ENCODE data around the gene TEX44. TPM values are rescaled to one million over a fixed set of nuclear protein-coding genes. Genes with fewer than 3 reads are reported as not detected.

TEX44 gene
- total and polyA plus RNA-seq, 11 donors = not detected

DNA sequence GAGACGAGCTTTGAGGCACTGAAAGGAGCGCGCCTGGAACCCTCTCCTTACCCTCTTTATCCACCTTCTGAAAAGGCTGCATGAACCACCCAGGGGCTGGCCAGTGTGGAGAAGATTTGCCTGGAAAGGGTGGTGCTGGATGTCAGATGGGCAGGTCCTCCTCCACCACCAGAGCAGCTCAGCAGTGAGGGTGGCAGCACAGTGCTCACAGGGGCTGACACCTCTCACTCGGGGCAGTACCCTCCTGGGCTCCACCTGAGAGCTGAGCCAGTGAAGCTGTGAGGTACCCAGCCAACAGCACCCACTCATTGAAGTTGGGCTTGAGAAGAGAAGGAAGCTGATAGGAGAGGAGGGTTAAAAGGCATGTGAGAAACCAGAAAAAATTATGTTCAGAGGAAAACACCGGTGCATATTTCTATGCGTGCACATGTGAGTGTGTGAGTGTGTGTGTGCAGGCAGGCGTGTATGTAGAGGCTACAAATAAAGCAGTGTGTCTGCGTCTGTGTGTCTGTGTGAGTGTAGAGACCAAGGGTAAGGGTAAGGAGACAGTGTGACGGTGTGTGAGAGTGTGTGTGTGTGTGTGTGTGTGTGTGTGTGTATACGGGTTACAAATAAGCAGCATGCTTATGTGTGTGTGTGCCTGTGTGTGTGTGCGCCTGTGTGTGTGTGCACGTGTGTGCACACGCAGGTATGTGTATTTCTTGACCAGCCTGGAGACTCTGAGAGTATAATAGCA lies 40.7 kb downstream of the TEX44 start:
- Histone ChIP-seq H3K4me1 (peaks cover 0 to 7% (median under 1%) of the 10 kb centered on the region in 12 donors), H3K9me3 (no peaks in the 10 kb centered on the region), H3K36me3 (no peaks in the 10 kb centered on the region), H3K27me3 (no peaks in the 10 kb centered on the region), H3K4me3 (no peak overlapping the region), H3K27ac (peak overlapping the region in 2 of 12 donors; percentile 42 to 48)
- 88 to 91% (median 90%) methylated on average over 13 of the region's 13 CpGs for WGBS, 4 donors
- intact Hi-C loops (cut with DNase I) = no loop called here
- TF ChIP-seq CTCF (IDR thresholded peaks at IDR 0.05) (no peak), POLR2A (IDR thresholded peaks at IDR 0.05) (no peak)
- ATAC-seq (peak in 1 of 4 donors; percentile 21), DNase-seq (no peak)

DNA sequence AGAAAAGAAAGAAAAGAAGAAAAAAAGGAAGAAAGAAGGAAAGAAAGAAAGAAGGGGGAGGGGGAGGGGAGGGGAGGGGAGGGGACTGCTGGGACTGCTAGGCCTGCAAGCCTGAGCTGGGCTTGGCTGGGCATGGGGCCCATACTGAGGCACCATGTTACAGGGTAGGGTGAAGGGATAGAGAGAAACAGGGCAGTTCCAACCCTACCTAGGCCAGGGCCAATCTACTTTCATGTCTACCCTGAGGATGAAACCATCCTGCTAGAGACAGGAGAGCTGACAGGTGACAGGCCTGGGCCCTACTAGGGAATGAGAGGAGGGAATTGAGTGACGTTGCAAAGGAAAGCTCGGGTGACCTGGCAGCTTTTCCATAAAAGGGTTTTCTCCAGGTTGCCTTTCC lies 41.7 kb downstream of the TEX44 start:
- H3K4me3 ChIP-seq = no peak overlapping the region
- intact Hi-C loops (cut with DNase I) = no loop called here

GRCh38 chr2:231634951-231635875 lies 42.5 kb downstream of the TEX44 start:
- H3K4me3 ChIP-seq = no peak overlapping the region
- H3K36me3 ChIP-seq = no peaks in the 10 kb centered on the region
- peak overlapping the region in 2 of 12 donors; percentile 7 to 8 for H3K27ac ChIP-seq
- no peak for DNase-seq
- TF ChIP-seq CTCF (IDR thresholded peaks at IDR 0.05) (no peak), POLR2A (IDR thresholded peaks at IDR 0.05) (no peak)
- no peaks in the 10 kb centered on the region for H3K9me3 ChIP-seq
- WGBS, 4 donors = 61 to 87% (median 84%) methylated on average over 8 of the region's 8 CpGs
- H3K27me3 ChIP-seq = no peaks in the 10 kb centered on the region
- no peak for ATAC-seq
- peaks cover 0 to 11% (median 4%) of the 10 kb centered on the region in 12 donors for H3K4me1 ChIP-seq
- intact Hi-C loops (cut with DNase I) = no loop called here

More for the DNA sequence above, 41.7 kb downstream of the TEX44 start:
- H3K36me3 ChIP-seq = no peaks in the 10 kb centered on the region
- TF ChIP-seq CTCF (IDR thresholded peaks at IDR 0.05) = no peak
- no peak for TF ChIP-seq POLR2A (IDR thresholded peaks at IDR 0.05)
- no peaks in the 10 kb centered on the region for H3K27me3 ChIP-seq
- H3K27ac ChIP-seq = peak overlapping the region in 1 of 12 donors; percentile 8
- ATAC-seq = no peak
- H3K4me1 ChIP-seq = peaks cover 0 to 4% (median 0%) of the 10 kb centered on the region in 12 donors
- no peak for DNase-seq
- 88 to 95% (median 93%) methylated on average over 2 of the region's 2 CpGs for WGBS, 4 donors
- H3K9me3 ChIP-seq = no peaks in the 10 kb centered on the region

GRCh38 chr2:231640241-231640640 lies 47.6 kb downstream of the TEX44 start:
- DNase-seq = no peak
- H3K36me3 ChIP-seq = no peaks in the 10 kb centered on the region
- peaks cover 9 to 54% (median 47%) of the 10 kb centered on the region in 12 donors for H3K4me1 ChIP-seq
- peak overlapping the region; percentile 83 to 99 (median 92) for H3K27ac ChIP-seq
- intact Hi-C loops (cut with DNase I) = loop anchor here in 1 of 10 donors (1.0 kb wide), 1 partner anchor 26 kb away; no protein-coding TSS in a partner anchor
- TF ChIP-seq CTCF (IDR thresholded peaks at IDR 0.05) (no peak), POLR2A (IDR thresholded peaks at IDR 0.05) (no peak)
- peak overlapping the region in 2 of 12 donors; percentile 15 to 18 for H3K4me3 ChIP-seq
- H3K27me3 ChIP-seq = no peaks in the 10 kb centered on the region
- peak in 2 of 4 donors; percentile 2 to 8 for ATAC-seq
- no peaks in the 10 kb centered on the region for H3K9me3 ChIP-seq
- WGBS, 4 donors = 19 to 35% (median 22%) methylated on average over 6 of the region's 6 CpGs
